Stimulated activated CD4-positive, alpha-beta T cell treated with anti-CD3 and anti-CD28 coated beads, TNF-alpha, amount 100 ng/mL, for 1 hour (primary cell): ENCODE measurements around the gene FAM81A.
"Not testable (repeated sequence)": the region's sequence is repeated elsewhere in the genome, so short reads cannot be mapped to it uniquely, and the experiment has no call there.

Source experiments
- DNase-seq, 3 donors: peaks; one replicate each; pipeline ENCODE4 v3.0.0-alpha.2; 2020; ENCODE audit warnings: low read depth in 3 of 3, low spot score in 1 of 3

Gene FAM81A

DNA sequence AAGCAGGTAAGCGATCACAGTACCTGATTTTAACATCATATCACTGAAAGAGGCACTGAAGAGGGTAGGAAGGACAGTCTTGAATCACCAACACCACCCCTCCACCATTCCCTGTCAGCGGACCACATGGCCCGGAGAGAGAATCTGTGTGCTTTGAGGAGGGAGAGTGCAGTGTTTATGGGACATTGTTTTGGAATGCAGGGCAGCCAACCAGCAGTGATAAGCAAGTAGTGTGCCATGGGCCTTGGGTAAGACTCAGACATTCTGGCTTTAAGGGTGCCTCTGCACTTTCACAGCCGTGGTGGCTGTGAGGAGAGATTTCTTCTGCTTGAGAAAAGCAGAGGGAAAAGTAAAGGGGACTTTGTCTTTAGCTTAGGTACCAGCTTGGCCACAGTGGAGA, 46.4 kb downstream of the FAM81A start:
- DNase-seq: no peak

DNA sequence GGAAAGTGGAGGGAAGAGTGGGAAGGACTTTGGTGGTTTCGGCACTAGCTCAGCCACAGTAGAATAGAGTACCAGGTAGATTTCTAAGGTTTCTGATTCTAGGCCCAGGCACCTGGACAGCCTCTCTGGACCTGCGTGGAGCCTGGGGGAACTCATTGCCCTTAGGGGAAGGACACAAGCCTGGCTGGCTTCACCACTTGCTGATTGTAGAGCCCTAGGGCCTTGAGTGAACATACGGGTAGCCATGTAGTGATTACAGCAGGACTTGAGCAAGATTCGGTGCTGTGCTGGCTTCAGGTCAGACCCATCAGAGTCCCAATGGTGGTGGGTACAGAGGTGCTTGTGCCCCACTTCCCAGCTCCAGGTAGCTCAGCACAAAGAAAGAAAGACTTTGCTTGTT, 47.0 kb downstream of the FAM81A start:
- no peak for DNase-seq

DNA sequence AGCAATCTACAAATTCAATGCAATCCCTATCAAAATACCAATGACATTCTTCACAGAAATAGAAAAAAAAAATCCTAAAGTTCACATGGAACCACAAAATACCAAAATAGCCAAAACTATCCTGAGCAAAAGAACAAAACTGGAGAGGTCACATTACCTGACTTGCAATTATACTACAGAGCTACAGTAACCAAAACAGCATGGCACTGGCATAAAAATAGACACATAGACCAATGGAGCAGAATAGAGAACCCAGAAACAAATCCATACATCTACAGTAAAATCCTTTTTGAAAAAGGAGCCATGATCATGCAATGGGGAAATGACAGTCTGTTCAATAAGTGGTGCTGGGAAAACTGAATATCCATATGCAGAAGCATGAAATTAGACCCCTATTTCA, 51.5 kb downstream of the FAM81A start:
- not testable (repeated sequence) for DNase-seq

DNA sequence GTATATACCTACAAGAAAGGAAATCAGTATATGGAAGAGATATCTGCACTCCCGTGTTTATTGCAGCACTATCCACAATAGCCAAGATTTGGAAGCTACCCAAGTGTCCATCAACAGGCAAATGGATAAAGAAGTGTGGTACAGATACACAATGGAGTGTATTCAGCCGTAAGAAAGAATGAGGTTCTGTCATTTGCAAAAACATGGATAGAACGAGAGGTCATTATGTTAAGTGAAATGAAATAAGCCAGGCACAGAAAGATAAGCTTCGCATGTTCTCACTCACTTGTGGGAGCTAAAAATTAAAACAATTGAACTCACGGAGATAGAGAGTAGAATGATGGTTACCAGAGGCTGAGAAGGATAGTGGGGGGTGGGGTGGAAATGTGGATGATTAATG, 53.1 kb downstream of the FAM81A start:
- DNase-seq: no peak

DNA sequence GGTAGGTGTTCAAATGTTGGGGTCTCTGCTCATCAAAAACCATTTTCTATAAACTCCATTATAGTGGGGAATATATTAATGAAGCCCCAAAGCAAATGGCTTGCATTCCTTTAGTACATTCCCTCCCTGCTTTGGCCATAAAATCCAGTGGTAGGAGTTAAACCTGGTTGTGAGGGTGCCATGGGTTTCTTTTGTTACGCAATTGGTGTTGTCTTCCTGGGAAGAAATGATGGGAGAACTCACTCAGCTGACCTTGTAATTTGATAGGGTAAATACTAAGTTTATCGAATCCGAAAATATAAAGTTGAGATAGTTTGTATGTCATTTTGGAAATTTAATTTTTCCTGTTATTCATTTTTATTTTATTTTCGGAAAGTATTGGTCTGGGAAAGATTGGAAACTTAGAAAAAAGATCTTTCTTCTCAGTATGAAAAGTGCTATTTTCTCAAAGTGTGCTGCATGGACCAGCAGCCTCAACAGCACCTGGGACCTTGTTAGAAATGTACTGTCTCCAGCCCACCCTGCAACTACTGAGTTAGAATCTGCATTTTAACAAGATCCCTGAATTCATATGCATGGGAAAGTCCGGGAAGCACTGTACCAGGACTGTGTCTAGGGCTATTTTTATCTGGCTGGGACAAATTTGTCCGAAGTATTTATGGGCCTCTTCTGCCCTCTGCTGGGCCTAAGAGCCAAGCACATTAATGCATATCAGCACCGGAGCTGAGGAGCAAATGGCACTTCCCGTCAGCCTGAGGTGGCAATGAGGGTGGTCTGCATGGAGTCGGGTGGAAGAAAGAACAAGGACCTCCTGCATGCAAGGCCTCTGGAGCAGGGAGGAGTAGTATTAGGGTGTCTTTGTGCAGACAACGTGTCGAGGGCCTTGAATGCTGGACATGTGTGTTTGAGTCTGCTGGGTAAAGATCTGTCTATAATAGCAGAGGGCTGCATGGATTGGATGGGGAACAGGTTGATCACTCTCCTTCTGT, 54.7 kb downstream of the FAM81A start:
- DNase-seq: peak; percentile 11 to 24 (median 14)

DNA sequence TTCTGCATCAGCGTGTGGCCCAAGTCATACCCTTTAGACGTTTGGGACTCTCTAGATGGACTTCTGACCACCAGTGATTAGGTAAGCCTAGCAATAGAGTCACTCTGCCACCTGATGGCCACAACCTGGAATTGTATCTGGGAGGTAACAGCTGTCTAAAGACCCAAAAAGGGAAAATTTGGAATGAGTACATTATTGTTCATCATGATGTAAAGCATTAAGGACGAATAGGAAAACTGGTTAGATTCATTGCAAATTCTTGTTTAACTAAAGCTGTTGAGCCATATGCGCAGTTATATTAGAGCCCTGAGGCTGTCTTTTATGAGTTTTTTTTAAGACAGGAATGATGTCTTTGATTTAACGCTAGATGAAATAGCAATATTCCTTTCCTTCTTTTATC, 63.6 kb downstream of the FAM81A start:
- no peak for DNase-seq

DNA sequence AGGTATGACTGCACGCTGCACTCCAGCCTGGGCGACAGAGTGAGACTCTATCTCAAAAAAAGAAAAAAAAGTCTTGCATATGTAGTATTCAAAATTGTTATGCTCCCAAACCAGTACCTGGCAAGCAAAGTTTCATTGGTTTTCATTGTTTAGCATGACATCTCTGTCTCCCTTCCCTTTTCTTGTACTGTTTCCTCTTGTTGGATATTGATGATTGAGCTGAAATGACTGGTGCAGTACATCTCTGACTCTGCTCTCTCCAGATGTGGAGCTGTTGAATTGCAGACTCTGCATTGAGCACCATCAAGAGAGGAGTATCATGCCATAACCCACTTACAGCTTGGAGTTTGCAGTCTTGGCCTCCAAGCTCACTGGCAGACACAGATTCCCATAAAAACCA, 77.2 kb downstream of the FAM81A start:
- no peak for DNase-seq

DNA sequence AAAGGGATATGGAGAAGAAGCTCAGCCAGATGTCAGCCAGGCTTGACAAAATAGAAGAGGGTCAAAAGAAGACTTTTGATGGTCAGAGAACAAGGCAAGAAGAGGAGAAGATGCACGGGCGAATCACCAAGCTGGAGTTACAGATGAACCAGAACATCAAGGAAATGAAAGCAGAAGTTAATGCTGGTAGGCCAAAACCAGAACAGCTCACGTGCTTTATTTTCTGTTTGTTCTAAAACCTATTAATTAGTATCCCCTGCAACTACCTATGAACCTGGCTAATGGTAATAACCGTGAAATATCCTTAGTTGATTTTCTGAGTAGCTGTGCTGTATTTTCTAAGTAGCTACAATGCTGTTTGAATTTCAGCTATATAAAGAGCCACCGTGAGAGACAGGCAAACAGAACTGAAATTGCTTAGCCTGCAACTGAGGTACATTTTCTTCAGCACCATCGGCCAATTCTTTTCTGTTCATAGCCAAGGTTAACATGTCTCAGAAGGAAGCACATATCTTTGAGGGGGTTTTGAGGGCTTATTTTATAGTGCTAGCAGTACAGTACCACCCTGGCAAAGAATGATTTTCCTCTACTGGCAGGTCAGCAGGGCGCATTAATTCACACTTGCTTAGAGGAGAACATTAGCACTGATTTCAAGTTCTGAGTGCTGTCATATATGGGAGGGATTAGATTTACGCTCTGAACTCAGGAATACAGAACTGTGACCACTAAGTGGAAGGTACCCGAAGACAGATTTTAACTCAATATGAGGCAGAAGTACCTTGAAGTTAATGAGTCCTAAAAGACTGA, 78.9 kb downstream of the FAM81A start:
- no peak for DNase-seq

DNA sequence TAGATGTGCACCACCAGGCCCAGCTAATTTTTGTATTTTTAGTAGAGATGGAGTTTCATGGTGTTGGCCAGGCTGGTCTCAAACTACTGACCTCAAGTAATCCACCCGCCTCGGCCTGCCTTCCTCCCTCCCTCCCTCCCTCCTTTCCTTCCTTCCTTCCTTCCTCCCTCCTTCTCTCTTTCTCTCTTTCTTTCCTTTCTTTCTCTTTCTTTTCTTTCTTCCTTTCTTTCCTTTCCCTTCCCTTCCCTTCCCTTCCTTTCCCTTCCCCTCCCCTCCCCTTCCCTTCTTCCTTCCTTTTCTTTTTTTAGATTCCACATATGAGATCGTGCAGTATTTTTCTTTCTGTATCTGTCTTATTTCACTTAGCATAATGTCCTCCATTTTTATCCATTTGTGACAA, 81.3 kb downstream of the FAM81A start:
- no peak for DNase-seq

DNA sequence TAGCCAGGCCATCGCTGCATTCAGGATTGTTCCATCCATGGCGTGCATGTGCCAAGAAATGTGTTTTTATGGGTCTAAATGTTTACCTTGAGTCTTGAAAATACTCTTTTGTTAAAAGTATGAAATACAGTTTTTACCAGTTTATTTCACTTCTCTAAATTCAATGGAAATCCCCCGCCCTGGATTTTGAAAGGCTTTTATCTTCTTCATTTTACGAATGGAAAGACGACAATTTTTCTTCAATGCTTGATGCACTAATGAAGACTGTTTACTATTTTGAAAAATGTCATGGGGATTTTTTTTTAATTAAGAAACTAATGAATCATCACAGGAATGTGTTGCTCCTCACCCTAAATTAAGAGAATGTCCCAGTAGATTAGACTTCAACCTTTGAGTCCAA, 83.5 kb downstream of the FAM81A start:
- no peak for DNase-seq

DNA sequence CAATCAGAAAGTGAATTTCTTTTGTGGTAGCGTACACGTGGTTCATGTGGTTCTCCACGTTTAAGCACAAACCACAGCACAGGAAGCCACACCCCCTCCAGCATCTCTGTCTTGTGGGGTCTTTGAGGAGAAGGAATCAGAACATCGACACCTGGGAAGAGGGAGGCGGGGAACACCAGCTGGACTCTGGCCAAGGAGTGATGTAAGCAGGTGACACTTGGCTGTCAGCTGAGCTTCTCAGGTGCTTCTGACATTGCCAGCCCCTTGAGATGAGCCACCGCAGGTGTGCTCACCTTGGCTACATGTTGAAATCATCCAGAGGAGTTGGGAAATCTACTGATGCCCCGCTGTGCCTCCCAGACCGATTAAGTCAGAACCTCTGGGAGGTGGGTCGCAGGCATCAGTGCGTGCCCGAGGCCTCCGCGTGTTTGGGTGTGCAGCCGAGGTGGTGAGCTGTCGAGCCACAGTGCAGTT, 85.0 kb downstream of the FAM81A start:
- DNase-seq: peak in 1 of 3 donors; percentile 7

DNA sequence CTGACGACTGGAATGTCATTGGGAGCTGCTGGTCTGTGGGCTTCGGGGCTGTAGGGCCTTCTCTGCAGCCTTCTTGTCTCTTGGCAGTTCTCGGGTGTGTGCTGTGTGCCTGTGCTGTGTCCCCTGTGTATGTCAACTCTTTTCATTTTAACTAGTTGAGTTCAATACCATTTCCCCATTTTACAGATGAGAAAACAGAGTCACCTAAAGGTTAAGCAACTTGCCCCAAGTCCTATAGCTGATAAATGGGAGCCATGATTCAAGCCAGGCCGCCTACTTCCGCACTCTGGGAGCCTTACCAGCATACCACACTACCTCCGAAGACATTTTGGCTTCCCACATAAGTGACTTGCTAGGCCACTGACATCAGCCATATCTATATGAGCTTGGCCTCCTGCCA, 85.7 kb downstream of the FAM81A start:
- DNase-seq: no peak

DNA sequence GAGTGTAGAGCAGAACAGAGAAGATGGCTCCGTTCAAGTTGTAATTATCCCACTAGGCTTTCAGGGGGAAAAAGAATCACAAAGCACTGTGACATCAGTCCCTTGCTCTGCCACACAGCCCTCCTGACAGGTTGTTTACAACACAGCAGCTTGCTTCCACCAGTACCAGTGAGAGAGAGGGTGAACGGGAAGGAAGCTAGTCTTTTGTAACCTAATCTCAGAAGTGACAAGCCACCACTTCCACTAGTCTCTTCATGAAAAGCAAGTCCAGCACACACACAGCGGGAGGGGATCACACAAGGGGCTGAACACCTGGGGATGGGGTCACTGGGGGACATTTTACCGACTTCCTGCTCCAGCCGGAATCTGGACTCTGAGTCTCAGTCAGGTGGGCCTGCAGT, 86.3 kb downstream of the FAM81A start:
- DNase-seq: no peak

DNA sequence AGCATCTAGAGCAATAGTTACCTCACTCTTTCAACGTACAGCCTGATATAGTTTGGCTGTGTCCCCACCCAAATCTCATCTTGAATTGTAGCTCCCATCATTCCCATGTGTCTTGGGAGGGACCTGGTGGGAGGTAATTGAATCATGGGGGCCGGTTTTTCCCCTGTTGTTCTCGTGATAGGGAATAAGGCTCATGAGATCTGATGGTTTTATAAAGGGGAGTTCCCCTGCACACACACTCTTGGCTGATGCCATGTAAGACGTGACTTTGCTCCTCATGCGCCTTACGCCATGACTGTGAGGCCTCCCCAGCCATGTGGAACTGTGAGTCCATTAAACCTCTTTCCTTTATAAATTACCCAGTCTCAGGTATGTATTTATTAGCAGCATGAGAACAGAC, 88.5 kb downstream of the FAM81A start:
- DNase-seq: not testable (repeated sequence)

DNA sequence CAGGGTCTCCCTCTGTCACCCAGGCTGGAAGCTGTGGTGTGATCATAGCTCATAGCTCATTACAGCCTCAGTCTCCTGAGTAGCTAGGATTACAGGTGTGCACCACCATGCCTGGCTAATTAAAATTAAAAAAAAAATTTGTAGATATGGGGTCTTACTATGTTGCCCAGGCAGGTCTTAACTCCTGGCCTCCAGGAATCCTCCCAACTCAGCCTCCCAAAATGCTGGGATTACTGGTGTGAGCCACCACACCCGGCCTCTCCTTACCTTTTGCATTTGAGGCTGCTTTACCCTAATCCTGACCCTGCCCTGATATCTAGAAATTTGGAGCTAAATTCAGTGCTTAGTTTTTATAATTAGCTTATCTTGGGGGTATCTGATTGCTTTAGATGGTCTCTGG, 90.4 kb downstream of the FAM81A start:
- DNase-seq: no peak

DNA sequence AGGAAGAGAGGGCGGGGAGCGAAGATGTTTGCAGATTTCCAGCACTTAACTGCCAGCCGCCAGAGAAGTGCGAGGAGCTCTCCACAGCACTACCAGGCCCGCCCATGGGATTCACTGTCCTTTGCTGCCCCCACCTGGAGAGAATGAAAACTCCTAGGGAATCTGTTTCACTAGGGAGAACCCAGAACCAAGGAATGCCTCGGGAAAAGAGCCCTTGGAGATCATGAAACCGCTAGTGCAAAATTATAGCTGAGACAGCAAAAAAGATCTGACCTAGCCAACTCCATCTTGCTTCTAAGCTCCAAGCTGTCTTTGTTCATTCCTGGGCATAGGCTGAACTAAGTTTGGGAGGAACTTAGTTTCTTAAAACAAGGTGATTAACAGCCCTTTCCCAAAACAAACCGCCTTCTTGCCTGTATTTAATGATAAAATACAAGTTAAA, 91.0 kb downstream of the FAM81A start:
- peak; percentile 30 to 42 (median 36) for DNase-seq

DNA sequence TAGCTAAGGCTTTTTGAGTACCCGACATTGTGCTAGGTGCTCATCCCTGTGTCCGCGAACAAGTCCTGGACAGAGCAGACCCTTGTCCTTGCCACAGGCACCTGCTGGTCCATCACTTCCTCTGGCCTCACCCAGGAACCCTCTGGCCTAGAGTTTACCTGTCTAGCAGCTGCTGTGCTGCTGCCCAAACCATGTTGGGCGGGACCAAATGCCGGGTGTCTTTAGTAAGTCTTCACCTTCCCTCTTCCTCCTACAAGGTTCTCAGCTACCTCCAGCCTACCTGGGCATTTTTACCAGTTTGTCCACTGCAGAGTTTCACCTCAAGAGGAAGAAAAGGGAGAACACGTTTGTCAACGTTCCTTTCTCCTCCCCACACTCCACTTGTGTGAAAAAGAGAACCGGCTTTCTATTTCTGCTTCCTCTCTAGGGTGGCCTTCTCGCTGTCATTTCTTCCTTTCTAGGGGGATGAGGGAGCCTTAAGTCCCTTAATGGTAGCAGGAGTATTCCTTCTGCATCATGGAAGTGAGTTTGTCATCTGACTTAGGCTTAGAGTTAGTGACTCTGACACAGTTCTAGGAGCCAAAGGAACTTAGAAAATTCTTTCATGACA, 93.2 kb downstream of the FAM81A start:
- no peak for DNase-seq

DNA sequence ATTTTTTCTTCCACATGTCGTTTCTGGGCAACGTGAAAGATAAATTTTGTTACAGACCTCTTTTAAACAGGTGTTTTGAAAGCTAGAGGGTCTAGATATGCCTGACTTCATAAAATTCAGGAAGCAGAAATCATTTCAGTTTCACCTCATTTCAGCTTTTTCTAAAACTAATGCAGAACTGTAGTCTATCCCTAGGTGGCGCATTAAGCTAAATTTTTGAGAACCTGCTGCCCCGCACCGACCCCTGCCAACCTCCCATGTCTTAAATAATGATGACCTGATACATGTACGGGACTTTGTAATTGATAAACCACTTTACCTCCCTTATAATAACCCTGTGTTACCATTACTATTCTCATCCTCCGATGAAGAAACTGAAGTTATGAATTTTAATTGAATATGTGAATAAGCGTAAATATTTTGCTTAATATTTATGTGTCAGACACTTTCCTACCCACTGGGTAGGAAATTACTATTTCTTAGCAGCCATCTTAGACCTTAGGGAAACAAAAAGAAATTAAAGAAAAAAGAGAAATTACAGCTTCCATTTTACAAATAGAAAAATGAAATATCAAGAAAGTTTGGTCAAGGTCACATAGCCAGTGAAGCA, 94.9 kb downstream of the FAM81A start:
- no peak for DNase-seq

DNA sequence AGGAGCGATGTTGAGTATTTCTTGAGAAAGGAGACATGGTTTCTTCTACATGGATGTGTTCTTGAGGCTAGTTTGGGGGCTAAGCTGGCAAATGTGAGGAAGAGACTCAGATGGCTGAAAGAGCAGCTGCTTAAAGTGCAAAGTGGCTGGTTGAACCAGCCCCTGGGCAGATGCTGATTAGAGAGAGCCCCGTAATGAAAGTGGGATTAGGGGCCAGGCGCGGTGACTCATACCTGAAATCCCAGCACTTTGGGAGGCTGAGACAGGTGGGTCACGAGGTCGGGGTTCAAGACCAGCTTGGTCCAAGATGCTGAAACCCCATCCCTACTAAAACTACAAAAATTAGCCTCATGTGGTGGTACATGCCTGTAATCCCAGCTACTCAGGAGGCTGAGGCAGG, 98.6 kb downstream of the FAM81A start:
- DNase-seq: no peak

DNA sequence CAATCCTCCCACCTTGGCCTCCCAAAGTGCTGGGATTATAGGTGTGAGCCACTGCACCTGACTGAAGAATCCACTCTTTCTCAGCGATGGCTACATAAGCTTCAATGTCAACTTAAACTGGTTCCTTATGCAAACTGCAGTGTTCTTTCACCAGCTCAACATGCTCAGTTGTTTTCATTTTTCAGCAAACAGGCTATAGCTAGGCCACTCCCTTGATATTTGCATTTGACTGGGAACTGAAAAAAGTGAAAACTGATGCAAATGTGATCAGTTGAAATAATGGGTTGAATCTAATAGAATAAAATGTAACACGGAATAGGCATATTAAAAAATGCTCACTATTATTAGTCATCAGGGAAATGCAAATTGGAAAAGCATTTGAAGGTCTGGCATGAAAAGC, 99.4 kb downstream of the FAM81A start:
- no peak for DNase-seq

DNA sequence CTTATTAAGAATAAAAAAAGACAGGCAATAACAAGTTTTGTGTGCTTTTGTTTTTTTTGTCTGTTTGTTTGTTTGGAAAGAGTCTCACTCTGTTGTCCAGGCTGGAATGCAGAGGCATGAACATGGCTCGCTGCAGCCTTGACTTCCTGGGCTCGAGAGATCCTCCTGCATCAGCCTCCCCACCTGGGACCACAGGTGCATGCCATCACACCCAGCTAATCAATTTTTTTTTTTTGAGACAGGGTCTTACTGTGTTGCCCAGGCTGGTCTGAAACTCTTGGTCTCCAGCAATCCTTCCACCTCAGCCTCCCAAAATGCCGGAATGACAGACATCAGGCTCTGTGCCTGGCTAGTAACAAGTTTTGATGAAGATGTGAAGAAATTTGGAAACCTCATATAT, 100.5 kb downstream of the FAM81A start:
- no peak for DNase-seq
